GM12864 (cell line): Measurements from ENCODE around the gene TSPEAR.

Experiments
- DNase-seq: peaks from one replicate; pipeline ENCODE4 v3.0.0-alpha.2; 2011; ENCODE audit warnings: low read depth
- H3K4me3 ChIP-seq: 2 replicates; pipeline ENCODE4 v1.5.1; 2011; ENCODE audit warnings: mild to moderate bottlenecking, low read depth, low read length, control low read depth
- TF ChIP-seq, protein P1 (sequence below): IDR thresholded peaks from 2 replicates; pipeline ENCODE4 v1.5.1; 2011; ENCODE audit warnings: low read depth, mild to moderate bottlenecking, moderate library complexity, low read length, control low read depth, inconsistent platforms; ENCODE audit errors: missing control alignments

TSPEAR gene

DNA sequence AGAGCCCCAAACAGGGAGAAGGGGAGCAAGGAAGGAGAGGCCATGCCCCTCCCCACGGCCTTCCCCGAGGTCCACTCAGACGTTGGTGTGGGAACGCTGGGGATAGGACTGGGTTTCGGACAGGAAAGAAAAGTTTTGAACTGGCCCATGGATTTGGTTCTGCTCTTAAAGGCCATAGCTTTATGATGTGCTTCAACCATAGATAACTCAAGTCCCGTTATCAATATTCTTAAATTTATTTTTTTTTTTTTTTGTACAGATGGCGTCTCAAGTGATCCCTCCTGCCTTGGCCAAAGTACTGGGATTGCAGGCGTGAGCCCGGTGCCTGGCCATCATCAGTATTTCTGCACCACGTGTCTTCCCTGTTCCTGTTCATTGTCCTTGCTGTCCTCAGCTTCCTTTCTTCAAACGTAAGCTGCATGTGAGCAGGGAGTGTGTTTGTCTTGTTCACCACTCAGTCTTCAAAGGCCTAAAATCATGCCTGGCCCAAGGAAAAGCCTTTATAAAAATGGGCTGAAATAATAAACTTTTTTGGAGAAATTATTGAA lies 170.6 kb downstream of the TSPEAR start:
- DNase-seq: no peak
- TF ChIP-seq, protein P1, sequence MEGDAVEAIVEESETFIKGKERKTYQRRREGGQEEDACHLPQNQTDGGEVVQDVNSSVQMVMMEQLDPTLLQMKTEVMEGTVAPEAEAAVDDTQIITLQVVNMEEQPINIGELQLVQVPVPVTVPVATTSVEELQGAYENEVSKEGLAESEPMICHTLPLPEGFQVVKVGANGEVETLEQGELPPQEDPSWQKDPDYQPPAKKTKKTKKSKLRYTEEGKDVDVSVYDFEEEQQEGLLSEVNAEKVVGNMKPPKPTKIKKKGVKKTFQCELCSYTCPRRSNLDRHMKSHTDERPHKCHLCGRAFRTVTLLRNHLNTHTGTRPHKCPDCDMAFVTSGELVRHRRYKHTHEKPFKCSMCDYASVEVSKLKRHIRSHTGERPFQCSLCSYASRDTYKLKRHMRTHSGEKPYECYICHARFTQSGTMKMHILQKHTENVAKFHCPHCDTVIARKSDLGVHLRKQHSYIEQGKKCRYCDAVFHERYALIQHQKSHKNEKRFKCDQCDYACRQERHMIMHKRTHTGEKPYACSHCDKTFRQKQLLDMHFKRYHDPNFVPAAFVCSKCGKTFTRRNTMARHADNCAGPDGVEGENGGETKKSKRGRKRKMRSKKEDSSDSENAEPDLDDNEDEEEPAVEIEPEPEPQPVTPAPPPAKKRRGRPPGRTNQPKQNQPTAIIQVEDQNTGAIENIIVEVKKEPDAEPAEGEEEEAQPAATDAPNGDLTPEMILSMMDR: no peak

GRCh38 chr21:44539991-44540666 lies 171.2 kb downstream of the TSPEAR start, which contains the start of gene KRTAP10-1:
KRTAP10-1 (minus strand) TSS chr21:44540195; CDS start chr21:44540150, 45 bp downstream.
- H3K4me3 ChIP-seq: no peak within 1 kb of the TSS
- TF ChIP-seq, protein P1: no peak
- no peak for DNase-seq

More for the DNA sequence above, 170.6 kb downstream of the TSPEAR start:
- no peak overlapping the region for H3K4me3 ChIP-seq

- H3K4me3 ChIP-seq: no peak overlapping the region
- TF ChIP-seq, protein P1: no peak
- DNase-seq: no peak
Measured at GRCh38 chr21:44539046-44539445, 172.3 kb downstream of the TSPEAR start.

DNA sequence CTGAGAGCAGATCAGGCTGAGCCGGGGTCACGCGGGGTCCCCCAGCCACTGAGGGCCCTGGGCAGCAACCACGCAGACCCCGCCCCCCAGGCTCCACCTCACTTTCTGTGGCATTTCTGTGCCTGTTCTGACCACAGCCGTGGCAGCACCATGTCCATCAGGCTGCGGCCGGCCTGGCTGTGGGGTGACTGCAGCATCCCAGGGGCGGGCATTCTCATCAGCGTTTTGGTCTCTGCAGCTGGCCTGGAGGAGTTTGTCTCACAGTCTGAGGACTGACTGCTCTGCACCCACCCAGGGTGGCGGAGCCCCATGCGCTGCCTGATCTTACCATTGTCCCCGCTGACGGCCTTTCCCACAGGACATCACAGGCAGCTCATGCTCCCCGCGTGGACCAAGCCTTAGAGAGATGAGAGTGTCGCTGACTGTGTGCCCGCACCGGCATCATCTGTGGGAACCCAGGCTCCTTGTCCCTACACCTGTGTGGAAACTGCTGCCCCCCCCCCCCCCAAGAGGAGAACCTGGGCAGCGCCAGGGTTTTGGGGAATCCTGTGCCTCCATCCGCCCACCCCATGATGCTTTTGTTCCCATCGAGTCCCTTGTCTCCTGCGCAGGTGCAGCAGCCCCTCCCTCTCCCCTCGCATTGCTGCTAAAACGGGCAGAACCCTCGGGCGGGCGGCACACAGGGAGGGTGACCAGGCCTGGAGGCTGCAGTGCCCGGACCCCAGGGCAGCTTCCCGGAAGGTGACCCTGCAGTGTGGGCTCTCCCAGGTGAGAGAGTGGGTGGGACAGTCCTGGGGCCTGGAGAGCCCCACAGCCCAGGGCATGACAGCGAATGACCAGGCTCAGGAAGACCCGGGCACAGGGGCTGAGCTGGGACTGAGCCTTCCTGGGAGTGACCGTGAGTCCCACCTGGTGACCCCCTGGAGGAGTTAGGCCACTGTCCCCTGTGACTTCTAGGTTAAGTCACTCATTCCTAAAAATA lies 173.2 kb downstream of the TSPEAR start:
- DNase-seq: no peak
- no peak overlapping the region for H3K4me3 ChIP-seq
- TF ChIP-seq, protein P1: no peak

DNA sequence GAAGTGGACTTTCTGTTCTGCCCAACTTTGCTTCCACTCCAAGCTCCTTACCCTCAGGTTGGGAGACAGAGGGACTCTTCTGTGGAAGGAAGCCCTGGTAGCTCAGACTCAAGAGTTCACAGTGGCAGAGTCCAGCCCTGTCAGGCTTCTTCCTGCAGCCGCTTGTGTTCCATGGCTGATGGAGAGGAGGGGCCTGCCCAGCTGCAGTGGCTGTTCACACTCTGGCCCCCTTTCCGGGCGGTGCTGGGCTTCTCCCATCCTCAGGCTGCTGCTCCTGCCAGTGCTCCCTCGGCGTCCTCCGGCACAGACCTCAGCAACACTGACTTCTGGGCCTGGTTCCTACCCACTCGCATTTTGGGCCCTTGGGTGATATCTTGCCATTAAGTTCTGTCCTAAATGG lies 175.4 kb downstream of the TSPEAR start:
- no peak for DNase-seq
- no peak overlapping the region for H3K4me3 ChIP-seq
- TF ChIP-seq, protein P1: no peak

DNA sequence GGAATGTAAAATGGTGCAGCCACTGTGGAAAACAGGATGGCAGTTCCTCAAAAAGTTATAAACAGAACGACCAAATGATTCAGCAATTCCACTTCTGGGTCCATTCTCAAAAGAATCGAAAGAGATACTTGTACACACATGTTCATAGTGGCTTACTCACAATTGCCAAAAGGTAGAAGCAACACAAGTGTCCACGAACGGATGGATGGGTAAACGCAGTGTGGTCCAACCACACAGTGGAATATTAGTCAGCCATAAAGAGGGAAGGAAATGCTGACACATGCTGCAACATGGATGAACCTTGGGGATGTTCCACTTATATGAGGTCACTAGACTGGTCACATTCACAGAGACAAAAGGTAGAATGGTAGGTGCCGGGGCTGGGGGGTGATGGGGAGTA lies 176.7 kb downstream of the TSPEAR start:
- TF ChIP-seq, protein P1: no peak
- H3K4me3 ChIP-seq: no peak overlapping the region
- DNase-seq: no peak
